ENCODE data around the gene COL6A1. TPM values are rescaled to one million over a fixed set of nuclear protein-coding genes. Genes with fewer than 3 reads are reported as not detected.

COL6A1 gene
- total and polyA plus RNA-seq, 2 donors (not counting 1 experiment from before 2014, with no cell fraction given): 645 to 1,137 TPM

DNA sequence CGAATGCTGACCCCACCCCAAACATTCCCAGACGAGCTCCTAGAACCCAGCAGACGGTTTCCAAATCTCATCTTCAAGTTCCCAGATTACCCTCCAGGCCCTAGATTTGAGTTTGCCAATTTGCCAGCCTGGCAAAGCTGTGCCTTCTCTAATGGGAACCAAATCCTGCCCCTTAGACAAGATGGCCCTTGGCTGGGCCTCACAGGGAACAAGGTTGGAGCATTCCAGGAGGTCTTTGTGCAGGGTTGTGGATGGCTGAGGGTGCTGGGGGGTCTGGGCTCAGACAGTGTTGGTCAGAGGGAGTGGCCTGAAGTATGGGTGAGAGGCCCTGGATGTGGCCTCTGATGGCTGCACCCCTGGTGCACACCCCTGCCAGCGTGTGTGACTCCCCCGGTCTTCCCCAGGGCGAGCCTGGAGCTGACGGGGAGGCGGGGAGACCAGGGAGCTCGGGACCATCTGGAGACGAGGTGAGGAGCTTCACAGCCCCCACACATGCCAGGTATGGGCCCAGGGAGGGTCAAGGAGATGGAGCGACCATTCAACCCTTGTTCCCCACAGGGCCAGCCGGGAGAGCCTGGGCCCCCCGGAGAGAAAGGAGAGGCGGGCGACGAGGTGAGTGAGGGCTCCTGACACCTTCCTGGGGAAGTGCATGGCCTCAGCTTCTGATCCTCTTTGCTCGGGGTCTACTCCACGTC is 10.2 kb downstream of the COL6A1 start:
- Histone ChIP-seq H3K9ac (ENCODE audit: insufficient read depth, low read length) (no peak overlapping the region), H3K36me3 (ENCODE audit: control insufficient read depth, insufficient read depth, low read length) (peaks cover 80% of the 10 kb centered on the region), H4K20me1 (ENCODE audit: control insufficient read depth, extremely low read depth, insufficient read depth, low read length) (no peaks in the 10 kb centered on the region), H3K4me1 (ENCODE audit: control insufficient read depth, extremely low read depth, insufficient read depth, low read length) (peaks cover 2% of the 10 kb centered on the region), H3K4me2 (ENCODE audit: extremely low read depth, insufficient read depth, low read length) (no peak overlapping the region), H3K27ac (ENCODE audit: insufficient read depth, low read length) (peak overlapping the region; percentile 27), H2AFZ (ENCODE audit: low read length) (no peak overlapping the region), H3K4me3 (replicated peaks in 1 of 4; ENCODE audit: control extremely low read depth in 1 of 4, insufficient read depth in 1 of 4, low read depth in 3 of 4, low read length in 4 of 4) (no peak overlapping the region), H3K79me2 (ENCODE audit: control insufficient read depth, insufficient read depth, low read length) (peaks cover 78% of the 10 kb centered on the region), H3K27me3 (ENCODE audit: control insufficient read depth, insufficient read depth, low read length) (no peaks in the 10 kb centered on the region), H3K9me3 (ENCODE audit: control insufficient read depth, insufficient read depth, low read depth, low read length) (no peaks in the 10 kb centered on the region)
- TF ChIP-seq CTCF (conservative IDR thresholded peaks at IDR 0.05 in 1 of 2, IDR thresholded peaks at IDR 0.05 in 1 of 2; ENCODE audit: low read depth in 1 of 2, low read length in 2 of 2) (no peak), EZH2 (IDR thresholded peaks at IDR 0.05; ENCODE audit: low read length, missing control alignments) (no peak)
- DNase-seq (ENCODE audit: low read depth in 2 of 2): no peak

- TF ChIP-seq EZH2 (IDR thresholded peaks at IDR 0.05; ENCODE audit: low read length, missing control alignments): no peak
- TF ChIP-seq CTCF (conservative IDR thresholded peaks at IDR 0.05 in 1 of 2, IDR thresholded peaks at IDR 0.05 in 1 of 2; ENCODE audit: low read depth in 1 of 2, low read length in 2 of 2): no peak
- DNase-seq (ENCODE audit: low read depth in 2 of 2): no peak
- Histone ChIP-seq H3K9ac (ENCODE audit: insufficient read depth, low read length) (no peak overlapping the region), H3K4me3 (replicated peaks in 1 of 4; ENCODE audit: control extremely low read depth in 1 of 4, insufficient read depth in 1 of 4, low read depth in 3 of 4, low read length in 4 of 4) (no peak overlapping the region), H3K36me3 (ENCODE audit: control insufficient read depth, insufficient read depth, low read length) (peaks cover 81% of the 10 kb centered on the region), H3K4me1 (ENCODE audit: control insufficient read depth, extremely low read depth, insufficient read depth, low read length) (no peaks in the 10 kb centered on the region), H3K9me3 (ENCODE audit: control insufficient read depth, insufficient read depth, low read depth, low read length) (no peaks in the 10 kb centered on the region), H3K4me2 (ENCODE audit: extremely low read depth, insufficient read depth, low read length) (no peak overlapping the region), H4K20me1 (ENCODE audit: control insufficient read depth, extremely low read depth, insufficient read depth, low read length) (no peaks in the 10 kb centered on the region), H3K27me3 (ENCODE audit: control insufficient read depth, insufficient read depth, low read length) (no peaks in the 10 kb centered on the region), H3K79me2 (ENCODE audit: control insufficient read depth, insufficient read depth, low read length) (peaks cover 70% of the 10 kb centered on the region), H3K27ac (ENCODE audit: insufficient read depth, low read length) (peak overlapping the region; percentile 34), H2AFZ (ENCODE audit: low read length) (no peak overlapping the region)
Observed at GRCh38 chr21:45992301-45993209, 11.0 kb downstream of the COL6A1 start.
